Progenitor cell of endocrine pancreas (in vitro differentiated cells): ENCODE data around the gene TLCD4. TPM values are rescaled to one million over a fixed set of nuclear protein-coding genes. Genes with fewer than 3 reads are reported as not detected.

Experiments
- DNase-seq: peaks from one replicate; pipeline ENCODE4 v3.0.0; 2021; ENCODE audit warnings: low spot score; ENCODE audit not compliant: unreplicated experiment
- H3K27ac Mint-ChIP-seq: 2 replicates; pipeline ENCODE4 v1.8.0; 2021; ENCODE audit warnings: mild to moderate bottlenecking, moderate library complexity, mixed read lengths
- H3K27me3 Mint-ChIP-seq: 2 replicates; pipeline ENCODE4 v1.8.0; 2021; ENCODE audit warnings: mixed read lengths
- H3K36me3 Mint-ChIP-seq: 2 replicates; pipeline ENCODE4 v1.8.0; 2022; ENCODE audit warnings: mixed read lengths; ENCODE audit not compliant: insufficient read depth
- H3K4me1 Mint-ChIP-seq: 2 replicates; pipeline ENCODE4 v1.8.0; 2021; ENCODE audit warnings: low read depth, mixed read lengths
- H3K4me3 Mint-ChIP-seq: 2 replicates; pipeline ENCODE4 v1.8.0; 2021; ENCODE audit warnings: low read depth, mild to moderate bottlenecking, moderate library complexity, mixed read lengths
- H3K9me3 Mint-ChIP-seq: 2 replicates; pipeline ENCODE4 v1.8.0; 2021; ENCODE audit warnings: low read depth, mixed read lengths
- CTCF ChIP-seq: fragments of 200-600 bp; sonication (generic); IDR thresholded peaks from one replicate; pipeline ENCODE4 v1.5.0; 2021; ENCODE audit warnings: antibody characterized with exemption, mild to moderate bottlenecking; ENCODE audit not compliant: unreplicated experiment
- total RNA-seq: library from RNA; stranded (reverse); gene quantifications from 2 replicates; pipeline ENCODE4 v1.2.1, GENCODE V29; 2021

Gene TLCD4
- total RNA-seq, 1 donor from 2014 or later = 34.2 TPM

GRCh38 chr1:95096218-95096841 lies 20.8 kb upstream of the TLCD4 start:
- Mint-ChIP-seq H3K27me3 (no peaks in the 10 kb centered on the region), H3K4me3 (no peak overlapping the region), H3K9me3 (peaks cover 3% of the 10 kb centered on the region), H3K4me1 (peaks cover 6% of the 10 kb centered on the region), H3K36me3 (no peaks in the 10 kb centered on the region), H3K27ac (no peak overlapping the region)
- no peak for DNase-seq
- TF ChIP-seq CTCF = no peak

GRCh38 chr1:95097426-95097825 lies 19.7 kb upstream of the TLCD4 start:
- Mint-ChIP-seq H3K4me3 (no peak overlapping the region), H3K4me1 (peaks cover 6% of the 10 kb centered on the region), H3K27me3 (no peaks in the 10 kb centered on the region), H3K36me3 (no peaks in the 10 kb centered on the region), H3K27ac (no peak overlapping the region), H3K9me3 (peaks cover 3% of the 10 kb centered on the region)
- no peak for DNase-seq
- no peak for TF ChIP-seq CTCF

- H3K36me3 Mint-ChIP-seq = no peaks in the 10 kb centered on the region
- no peak for TF ChIP-seq CTCF
- peaks cover 6% of the 10 kb centered on the region for H3K4me1 Mint-ChIP-seq
- peaks cover 2% of the 10 kb centered on the region for H3K9me3 Mint-ChIP-seq
- DNase-seq = no peak
- H3K27me3 Mint-ChIP-seq = no peaks in the 10 kb centered on the region
- H3K4me3 Mint-ChIP-seq = no peak overlapping the region
- H3K27ac Mint-ChIP-seq = no peak overlapping the region
Observed at GRCh38 chr1:95098196-95098595, 19.0 kb upstream of the TLCD4 start.

- no peak for DNase-seq
- Mint-ChIP-seq H3K4me1 (no peaks in the 10 kb centered on the region), H3K27me3 (no peaks in the 10 kb centered on the region), H3K36me3 (no peaks in the 10 kb centered on the region), H3K27ac (no peak overlapping the region), H3K4me3 (no peak overlapping the region), H3K9me3 (peaks cover 3% of the 10 kb centered on the region)
- TF ChIP-seq CTCF = no peak
Observed at GRCh38 chr1:95108792-95109191, 8.4 kb upstream of the TLCD4 start.

- Mint-ChIP-seq H3K36me3 (no peaks in the 10 kb centered on the region), H3K4me1 (peaks cover 4% of the 10 kb centered on the region), H3K4me3 (no peak overlapping the region), H3K27ac (no peak overlapping the region), H3K27me3 (no peaks in the 10 kb centered on the region), H3K9me3 (peaks cover 3% of the 10 kb centered on the region)
- no peak for TF ChIP-seq CTCF
- DNase-seq = no peak
Observed at GRCh38 chr1:95111014-95111413, 6.1 kb upstream of the TLCD4 start.
